Measurements from ENCODE around the gene PUM2. TPM values are rescaled to one million over a fixed set of nuclear protein-coding genes. Genes with fewer than 3 reads are reported as not detected.

PUM2 gene
- total RNA-seq, 1 donor from 2014 or later: 112 TPM

DNA sequence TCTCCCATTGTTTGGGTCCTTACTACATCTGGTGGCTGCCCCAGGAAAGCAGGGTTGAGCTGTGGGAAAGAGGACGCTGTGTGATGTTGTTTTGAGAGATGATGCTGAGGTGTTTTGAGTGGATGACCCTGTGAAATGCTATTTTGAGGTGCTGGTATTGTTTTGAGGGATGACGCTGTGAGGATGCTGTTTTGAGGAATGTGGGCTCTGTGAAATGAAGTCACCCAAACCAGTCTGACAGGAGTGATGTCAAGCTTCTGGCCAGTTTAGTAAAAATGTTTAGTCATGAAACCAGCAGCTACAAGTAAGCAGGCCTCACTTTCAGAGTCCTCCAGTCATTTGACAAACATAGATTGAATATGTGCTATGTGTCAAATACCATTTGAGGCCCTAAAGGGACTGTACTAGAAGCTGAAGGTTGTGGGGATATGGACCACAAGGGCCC, 16.1 kb upstream of the PUM2 start:
- no peak for TF ChIP-seq CTCF (conservative IDR thresholded peaks at IDR 0.05)
- peak overlapping the region; percentile 25 for H3K4me3 Mint-ChIP-seq
- H3K27me3 Mint-ChIP-seq: no peaks in the 10 kb centered on the region
- H3K9me3 Mint-ChIP-seq: no peaks in the 10 kb centered on the region
- H3K27ac Mint-ChIP-seq: peak overlapping the region; percentile 94
- DNase-seq (ENCODE audit: extremely low spot score, unreplicated experiment): no peak
- H3K4me1 Mint-ChIP-seq (ENCODE audit: unreplicated experiment): peaks cover 7% of the 10 kb centered on the region
- H3K36me3 Mint-ChIP-seq: no peaks in the 10 kb centered on the region

GRCh38 chr2:20365249-20365817, 14.7 kb upstream of the PUM2 start:
- H3K4me3 Mint-ChIP-seq: no peak overlapping the region
- H3K9me3 Mint-ChIP-seq: no peaks in the 10 kb centered on the region
- no peaks in the 10 kb centered on the region for H3K36me3 Mint-ChIP-seq
- no peak for DNase-seq (ENCODE audit: extremely low spot score, unreplicated experiment)
- no peaks in the 10 kb centered on the region for H3K27me3 Mint-ChIP-seq
- no peak overlapping the region for H3K27ac Mint-ChIP-seq
- TF ChIP-seq CTCF (conservative IDR thresholded peaks at IDR 0.05): no peak
- peaks cover 7% of the 10 kb centered on the region for H3K4me1 Mint-ChIP-seq (ENCODE audit: unreplicated experiment)

- no peak for TF ChIP-seq CTCF (conservative IDR thresholded peaks at IDR 0.05)
- no peaks in the 10 kb centered on the region for H3K36me3 Mint-ChIP-seq
These were observed 12.9 kb upstream of the PUM2 start for GRCh38 chr2:20363578-20363977.

GRCh38 chr2:20362701-20363435, 12.2 kb upstream of the PUM2 start:
- Mint-ChIP-seq H3K9me3 (no peaks in the 10 kb centered on the region), H3K4me1 (ENCODE audit: unreplicated experiment) (no peaks in the 10 kb centered on the region), H3K27ac (no peak overlapping the region), H3K36me3 (no peaks in the 10 kb centered on the region), H3K4me3 (no peak overlapping the region), H3K27me3 (no peaks in the 10 kb centered on the region)
- no peak for TF ChIP-seq CTCF (conservative IDR thresholded peaks at IDR 0.05)
- DNase-seq (ENCODE audit: extremely low spot score, unreplicated experiment): peak; percentile 22

More at GRCh38 chr2:20363578-20363977, 12.9 kb upstream of the PUM2 start:
- Mint-ChIP-seq H3K4me1 (ENCODE audit: unreplicated experiment) (no peaks in the 10 kb centered on the region), H3K4me3 (no peak overlapping the region), H3K9me3 (no peaks in the 10 kb centered on the region), H3K27ac (no peak overlapping the region), H3K27me3 (no peaks in the 10 kb centered on the region)
- DNase-seq (ENCODE audit: extremely low spot score, unreplicated experiment): peak; percentile 15

GRCh38 chr2:20361893-20362292, 11.2 kb upstream of the PUM2 start:
- Mint-ChIP-seq H3K27ac (no peak overlapping the region), H3K36me3 (no peaks in the 10 kb centered on the region), H3K27me3 (no peaks in the 10 kb centered on the region)

More at GRCh38 chr2:20361893-20362292, 11.2 kb upstream of the PUM2 start:
- H3K9me3 Mint-ChIP-seq: no peaks in the 10 kb centered on the region
- no peak overlapping the region for H3K4me3 Mint-ChIP-seq
- H3K4me1 Mint-ChIP-seq (ENCODE audit: unreplicated experiment): no peaks in the 10 kb centered on the region
- no peak for DNase-seq (ENCODE audit: extremely low spot score, unreplicated experiment)
- no peak for TF ChIP-seq CTCF (conservative IDR thresholded peaks at IDR 0.05)
